ENCODE results near the gene OR4E2. TPM values are rescaled to one million over a fixed set of nuclear protein-coding genes. Genes with fewer than 3 reads are reported as not detected.
"Not testable (repeated sequence)": the region's sequence is repeated elsewhere in the genome, so short reads cannot be mapped to it uniquely, and the experiment has no call there.

The OR4E2 gene
- total and polyA plus RNA-seq, 2 experiments from 2014 or later = not detected

DNA sequence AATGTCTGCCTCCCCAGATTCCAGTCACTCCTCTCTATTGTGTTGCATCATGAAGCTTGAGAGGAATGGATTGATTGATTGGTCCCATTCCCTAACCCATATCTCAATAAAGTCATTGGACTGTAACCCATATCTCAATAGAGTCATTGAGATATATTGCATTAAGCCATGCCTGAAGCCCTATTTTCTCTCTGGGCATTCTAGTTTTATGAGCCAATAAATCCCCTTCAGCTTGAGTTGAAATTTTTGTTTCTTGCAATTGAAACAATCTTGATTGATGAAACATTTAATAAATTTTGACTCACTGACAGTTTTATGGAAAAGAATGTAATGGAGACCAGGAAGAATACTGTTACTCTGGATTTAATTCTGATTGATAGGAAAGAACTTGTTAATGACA is 40.8 kb downstream of the OR4E2 start:
- no peak overlapping the region for H2AFZ ChIP-seq
- H3K27ac ChIP-seq = no peak overlapping the region
- H3K4me2 ChIP-seq = no peak overlapping the region
- H3K4me3 ChIP-seq = no peak overlapping the region
- no peaks in the 10 kb centered on the region for H3K27me3 ChIP-seq
- no peak for DNase-seq (ENCODE audit: low spot score)
- no peaks in the 10 kb centered on the region for H3K4me1 ChIP-seq (ENCODE audit: insufficient read depth)
- H3K9me2 ChIP-seq (replicated peaks; ENCODE audit: insufficient read depth) = no peaks in the 10 kb centered on the region
- TF ChIP-seq EZH2 (IDR thresholded peaks at IDR 0.05; ENCODE audit: borderline replicate concordance) = no peak
- no peak for TF ChIP-seq CTCF (IDR thresholded peaks at IDR 0.05; ENCODE audit: poor library complexity)
- TF ChIP-seq EZH2phosphoT487 (IDR thresholded peaks at IDR 0.05; ENCODE audit: low read depth, severe bottlenecking, unreplicated experiment) = no peak
- no peaks in the 10 kb centered on the region for H3K9me3 ChIP-seq (ENCODE audit: low read depth)
- no peaks in the 10 kb centered on the region for H3K36me3 ChIP-seq (replicated peaks; ENCODE audit: insufficient read depth, low read depth)
- H3K79me2 ChIP-seq = no peaks in the 10 kb centered on the region
- no peaks in the 10 kb centered on the region for H4K20me1 ChIP-seq (ENCODE audit: insufficient read depth, poor library complexity, severe bottlenecking)

DNA sequence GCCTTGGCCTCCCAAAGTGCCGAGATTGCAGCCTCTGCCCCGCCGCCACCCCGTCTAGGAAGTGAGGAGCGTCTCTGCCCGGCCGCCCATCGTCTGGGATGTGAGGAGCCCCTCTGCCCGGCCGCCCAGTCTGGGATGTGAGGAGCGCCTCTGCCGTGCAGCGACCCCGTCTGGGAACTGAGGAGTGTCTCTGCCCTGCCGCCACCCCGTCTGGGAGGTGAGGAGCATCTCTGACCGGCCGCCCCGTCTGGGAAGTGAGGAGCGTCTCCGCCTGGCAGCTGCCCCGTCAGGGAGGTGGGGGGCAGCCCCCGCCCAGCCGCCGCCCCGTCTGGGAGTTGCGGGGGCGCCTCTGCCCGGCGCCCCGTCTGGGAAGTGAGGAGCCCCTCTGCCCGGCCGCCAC is 44.0 kb downstream of the OR4E2 start:
- H3K27ac ChIP-seq; H3K4me2 ChIP-seq; H3K9me2 ChIP-seq (replicated peaks; ENCODE audit: insufficient read depth); H3K79me2 ChIP-seq; H3K9me3 ChIP-seq (ENCODE audit: low read depth); H2AFZ ChIP-seq; H3K4me1 ChIP-seq (ENCODE audit: insufficient read depth); H3K36me3 ChIP-seq (replicated peaks; ENCODE audit: insufficient read depth, low read depth); H3K27me3 ChIP-seq; H3K4me3 ChIP-seq; DNase-seq (ENCODE audit: low spot score); H4K20me1 ChIP-seq (ENCODE audit: insufficient read depth, poor library complexity, severe bottlenecking): not testable (repeated sequence)
- 99% methylated on average over 12 of the region's 33 CpGs for WGBS (ENCODE audit: low lambda C conversion rate, missing lambda C conversion rate)

GRCh38 chr14:21698538-21698937 is 44.9 kb downstream of the OR4E2 start:
- H3K4me2 ChIP-seq; H3K9me2 ChIP-seq (replicated peaks; ENCODE audit: insufficient read depth); H3K36me3 ChIP-seq (replicated peaks; ENCODE audit: insufficient read depth, low read depth); H2AFZ ChIP-seq; H3K9me3 ChIP-seq (ENCODE audit: low read depth); H3K79me2 ChIP-seq; H3K4me3 ChIP-seq; H3K4me1 ChIP-seq (ENCODE audit: insufficient read depth); H3K27me3 ChIP-seq; H4K20me1 ChIP-seq (ENCODE audit: insufficient read depth, poor library complexity, severe bottlenecking); DNase-seq (ENCODE audit: low spot score): not testable (repeated sequence)
- H3K27ac ChIP-seq = peak overlapping the region; percentile 65
- WGBS (ENCODE audit: low lambda C conversion rate, missing lambda C conversion rate) = 47% methylated on average over 2 of the region's 3 CpGs

- TF ChIP-seq CTCF (IDR thresholded peaks at IDR 0.05; ENCODE audit: poor library complexity) (no peak), EZH2phosphoT487 (IDR thresholded peaks at IDR 0.05; ENCODE audit: low read depth, severe bottlenecking, unreplicated experiment) (no peak), EZH2 (IDR thresholded peaks at IDR 0.05; ENCODE audit: borderline replicate concordance) (no peak)
- Histone ChIP-seq H3K4me1 (ENCODE audit: insufficient read depth) (peaks cover 8% of the 10 kb centered on the region), H3K79me2 (no peaks in the 10 kb centered on the region), H3K4me3 (no peak overlapping the region), H3K27ac (peak overlapping the region; percentile 65), H3K36me3 (replicated peaks; ENCODE audit: insufficient read depth, low read depth) (no peaks in the 10 kb centered on the region), H3K9me2 (replicated peaks; ENCODE audit: insufficient read depth) (no peaks in the 10 kb centered on the region), H2AFZ (peak overlapping the region; percentile 6), H3K27me3 (no peaks in the 10 kb centered on the region), H3K4me2 (peak overlapping the region; percentile 8), H3K9me3 (ENCODE audit: low read depth) (no peaks in the 10 kb centered on the region), H4K20me1 (ENCODE audit: insufficient read depth, poor library complexity, severe bottlenecking) (no peaks in the 10 kb centered on the region)
- WGBS (ENCODE audit: low lambda C conversion rate, missing lambda C conversion rate) = 54% methylated on average over 2 of the region's 2 CpGs
- DNase-seq (ENCODE audit: low spot score) = no peak
Observed at GRCh38 chr14:21699551-21699950, 45.9 kb downstream of the OR4E2 start.

GRCh38 chr14:21702316-21702715 is 48.7 kb downstream of the OR4E2 start:
- no peak overlapping the region for H2AFZ ChIP-seq
- peaks cover 8% of the 10 kb centered on the region for H3K4me1 ChIP-seq (ENCODE audit: insufficient read depth)
- H3K9me2 ChIP-seq (replicated peaks; ENCODE audit: insufficient read depth) = no peaks in the 10 kb centered on the region
- no peaks in the 10 kb centered on the region for H3K36me3 ChIP-seq (replicated peaks; ENCODE audit: insufficient read depth, low read depth)
- no peaks in the 10 kb centered on the region for H3K27me3 ChIP-seq
- TF ChIP-seq EZH2 (IDR thresholded peaks at IDR 0.05; ENCODE audit: borderline replicate concordance) (no peak), CTCF (IDR thresholded peaks at IDR 0.05; ENCODE audit: poor library complexity) (no peak), EZH2phosphoT487 (IDR thresholded peaks at IDR 0.05; ENCODE audit: low read depth, severe bottlenecking, unreplicated experiment) (no peak)
- no peak overlapping the region for H3K27ac ChIP-seq
- no peaks in the 10 kb centered on the region for H4K20me1 ChIP-seq (ENCODE audit: insufficient read depth, poor library complexity, severe bottlenecking)
- H3K4me3 ChIP-seq = no peak overlapping the region
- DNase-seq (ENCODE audit: low spot score) = no peak
- H3K4me2 ChIP-seq = no peak overlapping the region
- 84% methylated on average over 2 of the region's 2 CpGs for WGBS (ENCODE audit: low lambda C conversion rate, missing lambda C conversion rate)
- no peaks in the 10 kb centered on the region for H3K9me3 ChIP-seq (ENCODE audit: low read depth)
- no peaks in the 10 kb centered on the region for H3K79me2 ChIP-seq
